ENCODE measurements around the gene KCNC4.

Gene KCNC4

DNA sequence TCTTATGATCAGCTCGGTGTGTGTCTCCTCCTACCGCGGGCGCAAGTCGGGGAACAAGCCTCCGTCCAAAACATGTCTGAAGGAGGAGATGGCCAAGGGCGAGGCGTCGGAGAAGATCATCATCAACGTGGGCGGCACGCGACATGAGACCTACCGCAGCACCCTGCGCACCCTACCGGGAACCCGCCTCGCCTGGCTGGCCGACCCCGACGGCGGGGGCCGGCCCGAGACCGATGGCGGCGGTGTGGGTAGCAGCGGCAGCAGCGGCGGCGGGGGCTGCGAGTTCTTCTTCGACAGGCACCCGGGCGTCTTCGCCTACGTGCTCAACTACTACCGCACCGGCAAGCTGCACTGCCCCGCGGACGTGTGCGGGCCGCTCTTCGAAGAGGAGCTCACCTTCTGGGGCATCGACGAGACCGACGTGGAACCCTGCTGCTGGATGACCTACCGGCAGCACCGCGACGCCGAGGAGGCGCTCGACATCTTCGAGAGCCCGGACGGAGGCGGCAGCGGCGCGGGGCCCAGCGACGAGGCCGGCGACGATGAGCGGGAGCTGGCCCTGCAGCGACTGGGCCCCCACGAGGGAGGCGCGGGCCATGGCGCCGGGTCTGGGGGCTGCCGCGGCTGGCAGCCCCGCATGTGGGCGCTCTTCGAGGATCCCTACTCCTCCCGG is 1.5 kb downstream of the KCNC4 start:
- DNase-seq (ENCODE audit: low spot score) = no peak

DNA sequence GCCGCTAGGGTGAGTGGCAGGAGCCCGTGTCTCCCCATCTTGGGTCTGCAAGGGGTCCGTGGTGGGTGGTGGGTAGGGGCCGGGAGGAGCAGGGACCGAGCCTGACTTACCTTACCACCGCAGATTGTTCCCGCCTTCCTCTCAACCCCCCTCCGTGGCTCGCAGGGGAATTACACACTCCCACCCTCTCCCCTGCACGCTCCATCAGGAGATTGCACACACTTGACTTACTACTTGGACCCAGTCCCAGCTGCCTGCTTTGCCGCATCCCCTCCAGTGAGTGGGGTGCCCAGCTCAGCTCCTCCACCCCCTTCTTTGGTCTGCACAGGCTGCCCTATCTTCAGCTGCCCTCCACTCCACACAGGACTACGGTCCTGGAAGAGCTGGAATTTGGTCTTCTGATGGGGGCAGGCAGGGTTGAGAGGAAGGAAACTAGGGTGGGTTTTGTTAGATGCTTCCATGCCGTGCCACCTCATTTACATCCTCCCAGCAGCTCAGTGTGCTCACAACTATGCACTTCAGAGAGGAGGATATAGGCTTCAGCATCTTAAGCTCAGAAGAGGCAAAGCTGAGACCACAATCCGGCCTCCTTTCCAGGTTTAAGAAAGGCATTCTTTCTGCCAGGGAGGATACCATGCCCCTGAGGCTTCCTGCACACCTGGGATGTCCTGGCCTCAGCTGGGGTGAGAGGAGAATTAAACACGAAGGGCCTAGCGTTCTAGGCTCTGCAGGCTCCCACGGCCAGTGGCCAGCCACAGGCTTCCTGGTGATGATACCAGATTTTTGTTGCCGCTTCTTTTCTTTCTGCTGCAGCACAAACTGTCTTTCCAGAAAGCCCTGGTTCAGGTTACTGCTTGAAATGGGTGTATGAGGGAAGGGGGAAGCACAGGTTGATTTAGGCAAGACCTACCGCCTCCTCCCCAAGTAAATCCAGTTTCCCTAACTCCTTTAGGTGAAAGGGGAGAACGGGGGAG is 2.3 kb downstream of the KCNC4 start:
- DNase-seq (ENCODE audit: low spot score) = no peak

DNA sequence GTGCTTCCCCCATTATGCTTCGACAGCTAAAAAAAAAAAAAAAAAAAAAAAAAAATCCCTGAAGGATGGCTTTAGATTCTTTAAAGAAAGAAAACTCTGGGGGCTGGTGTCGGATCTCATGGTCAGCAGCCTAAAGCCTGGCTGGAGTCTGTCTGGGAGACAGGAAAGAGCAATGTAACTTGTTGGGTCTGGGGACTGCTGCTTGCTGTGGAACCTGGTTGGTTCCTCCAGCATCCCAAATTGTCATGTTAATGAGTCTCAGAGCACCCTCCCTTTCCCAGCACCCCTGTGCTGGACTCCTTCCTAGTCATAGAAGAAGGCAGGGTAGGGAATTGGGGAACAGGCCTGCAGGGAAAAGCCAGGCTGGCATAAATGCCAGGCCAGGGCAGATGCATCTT is 3.0 kb downstream of the KCNC4 start:
- no peak for DNase-seq (ENCODE audit: low spot score)

DNA sequence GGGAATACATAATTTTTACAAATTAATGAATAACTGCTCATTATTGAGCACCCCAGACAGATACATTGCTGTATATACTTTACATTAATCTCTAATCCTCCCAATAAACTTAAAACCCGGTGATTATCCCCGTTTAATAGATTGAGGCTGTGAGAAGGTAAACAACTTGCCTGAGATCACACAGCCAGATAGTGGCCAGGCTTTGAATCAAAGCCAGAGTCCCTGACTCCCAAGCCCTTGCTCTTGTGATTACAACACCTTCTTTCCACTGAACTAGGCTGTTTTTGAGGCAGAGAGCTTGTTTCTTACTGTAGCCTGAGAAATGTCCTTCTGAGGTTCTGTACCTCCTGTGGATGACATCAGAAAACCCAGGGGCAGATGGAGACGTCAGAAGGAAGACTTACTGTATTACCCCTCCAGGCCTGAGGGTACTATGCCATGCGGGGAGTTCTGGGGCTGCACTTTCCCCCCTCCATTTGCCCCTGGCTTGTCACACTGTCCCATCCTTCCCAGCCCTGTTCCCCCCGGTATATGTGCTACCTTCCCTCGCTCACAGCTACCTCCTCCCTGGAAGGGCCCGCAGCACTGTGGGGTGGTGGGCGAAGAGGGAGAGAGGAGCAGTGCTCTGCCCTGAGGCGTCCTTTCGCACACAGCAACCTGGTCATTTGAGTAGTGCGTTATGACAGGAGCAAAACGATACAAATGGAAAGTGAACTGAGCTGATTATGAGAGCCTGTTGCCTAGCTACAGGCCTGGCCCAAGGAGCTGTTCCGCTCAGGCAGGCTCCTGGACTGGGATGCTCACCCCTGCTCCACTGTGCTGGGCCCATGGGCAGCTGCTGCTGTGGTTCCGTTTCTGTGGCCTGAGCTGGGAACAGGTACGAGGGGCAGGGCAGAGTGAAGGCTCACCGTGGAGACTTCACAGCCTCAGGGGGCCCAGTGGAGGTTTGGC is 4.6 kb downstream of the KCNC4 start:
- peak; percentile 52 for DNase-seq (ENCODE audit: low spot score)

DNA sequence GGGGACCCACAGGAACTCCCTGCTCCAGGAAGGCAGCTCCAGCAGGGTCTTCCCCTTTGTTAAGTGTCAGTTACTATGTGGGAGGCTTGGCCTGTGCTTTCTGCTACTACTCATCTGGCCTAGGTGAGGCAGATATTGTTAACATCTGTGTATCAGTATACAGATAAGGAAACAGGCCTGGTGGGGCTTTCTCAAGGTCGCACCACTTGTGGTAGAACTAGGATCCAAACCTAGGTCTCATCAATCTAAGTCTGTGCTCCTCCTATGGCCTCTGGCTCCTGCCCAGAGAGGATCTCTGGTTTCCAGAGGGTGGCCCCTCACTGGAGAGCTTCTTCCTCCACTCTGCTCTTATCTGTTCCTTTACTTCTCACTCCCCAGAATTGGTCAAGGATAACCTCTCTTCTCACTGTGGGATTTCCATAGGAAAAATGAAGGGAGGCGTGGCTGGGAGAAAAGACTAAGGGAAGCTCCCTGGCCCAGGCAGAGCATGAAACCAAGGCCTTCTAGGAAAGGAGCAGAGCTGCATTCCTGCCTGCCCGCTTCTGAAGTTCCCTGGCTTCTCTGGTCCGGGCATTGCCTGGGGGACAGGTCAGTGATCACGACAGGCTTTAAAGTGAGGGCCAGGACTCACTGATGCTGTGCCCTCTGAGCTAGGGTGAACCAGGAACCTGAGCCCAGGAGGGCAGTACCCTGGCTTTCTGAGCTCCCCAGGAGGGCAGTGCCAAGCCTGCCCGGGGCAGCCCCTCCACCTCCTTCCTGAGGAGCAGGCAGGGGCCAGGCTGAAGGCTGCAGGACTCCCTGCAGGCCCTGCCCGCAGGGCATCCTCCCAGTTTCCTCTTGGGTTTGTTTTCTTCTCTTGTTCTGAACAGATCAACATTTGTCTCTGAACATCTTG is 5.8 kb downstream of the KCNC4 start:
- DNase-seq (ENCODE audit: low spot score) = no peak

DNA sequence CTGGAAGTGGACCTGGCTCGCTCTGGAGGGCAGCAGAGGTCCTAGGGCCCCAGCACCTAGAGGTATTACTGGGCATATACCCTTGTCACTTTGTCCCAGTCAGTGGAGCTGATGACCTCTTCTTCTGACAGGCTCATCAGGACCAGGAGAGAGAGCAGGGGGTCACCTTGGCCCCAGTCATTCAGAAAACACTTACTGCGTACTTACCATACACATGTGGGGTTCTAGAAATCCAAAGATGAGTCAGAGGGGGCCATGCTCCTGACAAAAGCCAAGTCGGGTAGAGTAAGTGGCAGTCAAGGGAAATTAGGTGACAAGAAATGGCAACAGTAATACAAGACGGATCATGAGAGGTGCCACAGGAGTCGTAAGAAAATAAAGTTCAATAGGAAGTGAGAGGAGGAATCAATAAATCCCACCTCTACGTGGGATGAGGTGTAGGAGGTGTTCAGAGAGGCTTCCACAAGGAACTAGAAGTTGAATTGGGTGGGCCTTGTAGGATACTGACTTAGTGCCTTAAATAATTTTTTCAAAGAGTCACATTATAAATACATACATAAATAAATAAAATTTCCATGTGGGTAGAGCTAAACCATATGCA is 6.8 kb downstream of the KCNC4 start:
- DNase-seq (ENCODE audit: low spot score) = no peak

DNA sequence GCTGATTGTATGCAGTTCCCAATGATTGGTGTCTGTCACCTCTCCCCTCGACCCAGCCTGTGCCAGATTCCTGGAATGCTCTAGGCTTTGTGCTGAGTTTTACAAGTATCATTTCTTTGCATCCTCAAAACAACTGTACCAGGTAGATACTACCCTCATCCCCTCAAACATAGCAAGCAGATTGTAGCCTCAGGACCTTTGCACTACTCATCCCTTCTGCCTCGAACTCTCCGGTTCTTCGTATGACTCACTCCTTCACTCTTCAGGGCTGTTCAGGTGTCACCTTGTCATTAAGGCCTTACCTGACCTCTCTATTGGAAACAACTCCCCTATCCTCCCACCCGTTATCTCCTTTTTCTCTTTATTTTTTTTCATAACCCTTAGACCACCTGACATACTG is 8.0 kb downstream of the KCNC4 start:
- DNase-seq (ENCODE audit: low spot score) = no peak

DNA sequence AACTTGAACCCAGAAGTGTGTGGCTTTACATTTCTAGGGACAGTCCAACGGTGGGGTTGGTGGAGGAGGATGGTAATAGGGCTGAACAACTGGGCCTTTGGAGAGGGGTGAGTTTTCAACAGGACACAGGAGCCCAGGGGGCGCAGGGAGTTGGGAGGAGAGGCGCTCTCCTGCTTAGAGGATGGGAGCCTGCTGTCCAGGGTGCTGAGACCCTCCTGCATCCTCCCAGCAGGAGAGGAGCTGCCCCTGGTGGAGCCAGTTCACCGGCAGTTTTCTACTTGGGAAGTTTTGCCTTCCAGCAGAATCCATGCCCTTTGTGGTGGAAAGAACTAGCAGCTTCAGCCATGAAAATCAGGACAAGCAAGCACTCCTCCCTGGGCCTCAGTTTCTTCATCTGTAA is 8.6 kb downstream of the KCNC4 start:
- peak; percentile 34 for DNase-seq (ENCODE audit: low spot score)

DNA sequence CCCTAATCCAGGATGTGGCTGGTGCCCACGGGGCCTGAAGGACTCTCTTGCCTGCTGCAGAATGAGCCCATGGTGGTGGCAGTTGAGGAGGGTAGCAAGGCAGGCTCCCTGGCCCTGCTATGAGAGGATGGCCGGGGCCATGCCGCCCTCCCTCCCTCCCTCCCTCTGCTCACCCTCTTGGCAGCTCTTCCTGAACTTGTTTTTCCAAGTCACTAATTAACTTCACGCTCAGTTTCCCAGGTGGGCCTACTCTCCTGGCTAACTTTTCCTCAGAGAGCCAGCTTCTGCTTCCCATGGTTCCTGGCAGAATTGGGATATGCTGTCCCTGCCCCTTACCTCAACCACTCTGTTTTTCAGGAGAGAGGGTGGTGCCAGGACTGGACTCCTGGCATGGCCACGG is 10.2 kb downstream of the KCNC4 start:
- no peak for DNase-seq (ENCODE audit: low spot score)

DNA sequence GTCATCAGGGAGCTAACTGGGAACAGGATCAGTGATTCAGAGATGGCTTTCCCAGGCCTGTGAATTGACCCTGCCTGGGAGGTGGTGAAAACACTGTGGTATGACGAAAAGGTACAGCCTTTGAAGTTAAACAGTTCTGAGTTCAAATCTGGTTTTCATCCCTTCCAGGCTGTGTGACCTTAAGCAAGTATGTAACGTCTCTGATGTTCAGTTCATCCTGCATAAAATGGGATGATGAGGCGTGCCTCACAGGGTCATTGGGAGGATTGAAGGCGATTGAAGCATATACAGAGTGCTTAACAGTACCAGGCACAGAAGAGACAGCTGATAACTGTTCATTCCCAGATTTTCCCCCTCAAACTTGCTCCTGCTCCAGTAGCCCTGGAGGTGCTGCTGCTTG is 11.0 kb downstream of the KCNC4 start:
- DNase-seq (ENCODE audit: low spot score) = no peak

DNA sequence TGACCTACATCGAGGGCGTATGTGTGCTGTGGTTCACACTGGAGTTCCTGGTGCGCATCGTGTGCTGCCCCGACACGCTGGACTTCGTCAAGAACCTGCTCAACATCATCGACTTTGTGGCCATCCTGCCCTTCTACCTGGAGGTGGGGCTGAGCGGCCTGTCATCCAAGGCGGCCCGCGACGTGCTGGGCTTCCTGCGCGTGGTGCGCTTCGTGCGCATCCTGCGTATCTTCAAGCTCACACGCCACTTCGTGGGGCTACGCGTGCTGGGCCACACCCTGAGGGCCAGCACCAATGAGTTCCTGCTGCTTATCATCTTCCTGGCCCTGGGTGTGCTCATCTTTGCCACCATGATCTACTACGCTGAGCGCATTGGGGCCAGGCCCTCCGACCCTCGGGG is 13.0 kb downstream of the KCNC4 start:
- no peak for DNase-seq (ENCODE audit: low spot score)

DNA sequence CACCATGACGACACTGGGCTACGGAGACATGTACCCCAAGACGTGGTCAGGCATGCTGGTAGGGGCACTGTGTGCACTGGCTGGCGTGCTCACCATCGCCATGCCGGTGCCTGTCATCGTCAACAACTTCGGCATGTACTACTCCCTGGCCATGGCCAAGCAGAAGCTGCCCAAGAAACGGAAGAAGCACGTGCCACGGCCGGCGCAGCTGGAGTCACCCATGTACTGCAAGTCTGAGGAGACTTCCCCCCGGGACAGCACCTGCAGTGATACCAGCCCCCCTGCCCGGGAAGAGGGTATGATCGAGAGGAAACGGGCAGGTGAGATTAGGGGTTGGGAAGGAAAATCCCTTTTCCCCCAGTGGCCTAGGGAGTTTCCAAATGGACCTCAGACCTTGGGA is 13.5 kb downstream of the KCNC4 start:
- no peak for DNase-seq (ENCODE audit: low spot score)

DNA sequence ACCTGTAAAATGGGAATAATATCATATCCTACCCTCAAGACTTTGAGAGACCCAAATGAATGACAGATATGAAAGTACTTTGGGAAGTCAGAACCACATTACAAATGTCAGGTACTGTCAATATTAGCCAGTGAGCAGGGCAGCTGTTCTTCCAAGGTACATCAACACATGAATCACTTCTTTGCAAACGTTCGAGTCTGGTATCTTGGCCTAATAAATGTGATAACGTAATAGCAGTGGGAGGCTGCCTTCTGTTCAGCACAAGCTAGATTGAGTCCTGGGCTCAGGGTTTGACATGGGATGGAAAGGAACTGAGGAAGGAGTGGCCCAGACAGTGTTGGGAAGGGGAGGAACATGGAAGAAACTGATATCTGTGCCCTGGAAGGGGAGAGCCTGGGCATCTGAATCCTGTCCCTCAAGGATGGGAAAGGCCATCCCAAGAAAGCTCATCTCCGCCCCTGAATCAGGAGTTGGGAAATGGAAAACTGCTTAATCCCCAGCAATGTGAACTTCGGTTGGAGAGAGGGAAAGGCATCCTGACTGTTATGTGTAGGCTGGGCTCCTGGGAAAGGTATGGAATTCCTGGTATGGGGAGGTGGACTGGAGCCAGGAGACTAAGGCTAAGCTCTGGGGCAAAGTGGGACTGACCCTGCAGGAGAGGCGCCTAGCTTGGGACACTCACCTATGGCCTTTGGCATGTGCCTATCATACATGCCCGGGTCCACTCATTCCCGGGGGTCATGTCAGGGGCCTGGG is 14.3 kb downstream of the KCNC4 start:
- DNase-seq (ENCODE audit: low spot score) = no peak

DNA sequence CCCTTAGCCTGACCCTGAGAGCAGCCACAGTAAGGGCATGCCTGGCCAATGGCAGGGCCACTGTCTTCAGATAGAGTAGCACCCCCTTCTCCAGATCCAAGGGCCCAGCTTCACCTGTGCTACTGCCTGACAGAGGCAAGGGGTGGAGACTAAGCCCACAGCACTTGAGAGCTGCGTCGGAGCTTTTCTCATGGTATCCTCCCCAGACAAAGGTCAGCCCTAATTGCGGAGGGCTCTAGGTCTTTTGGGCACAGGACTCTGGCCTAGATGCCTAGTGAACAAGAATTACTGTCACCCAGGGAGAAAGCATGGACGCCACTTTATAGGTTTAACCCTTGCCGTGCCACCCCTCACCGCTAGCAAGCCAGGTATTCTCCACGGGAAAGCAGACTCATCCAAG is 15.1 kb downstream of the KCNC4 start:
- no peak for DNase-seq (ENCODE audit: low spot score)

DNA sequence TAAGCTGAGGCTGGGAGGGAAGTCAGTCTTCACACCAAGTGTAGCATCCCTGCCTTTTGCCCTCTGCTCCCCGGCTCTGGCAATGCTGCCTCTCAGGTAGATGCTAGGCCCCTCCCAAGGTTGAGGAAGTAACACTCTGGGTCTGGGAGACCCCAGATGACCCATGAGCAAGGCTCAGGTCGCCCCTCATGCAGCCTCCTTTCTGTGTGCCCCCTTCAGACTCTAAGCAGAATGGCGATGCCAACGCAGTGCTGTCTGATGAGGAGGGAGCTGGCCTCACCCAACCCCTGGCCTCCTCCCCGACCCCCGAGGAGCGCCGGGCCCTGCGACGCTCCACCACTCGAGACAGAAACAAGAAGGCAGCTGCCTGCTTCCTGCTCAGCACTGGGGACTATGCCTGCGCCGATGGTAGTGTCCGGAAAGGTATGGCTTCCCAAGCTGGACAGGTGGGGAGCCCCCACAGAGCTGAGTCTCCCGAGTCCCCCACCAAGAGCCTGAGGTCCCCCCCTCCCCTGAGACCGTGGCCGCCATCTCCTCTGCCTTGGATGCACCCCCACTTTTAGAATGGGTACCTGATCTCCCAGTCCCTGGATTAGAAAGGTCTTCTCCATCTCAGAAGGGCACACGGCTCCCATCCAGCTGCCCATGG is 15.8 kb downstream of the KCNC4 start:
- DNase-seq (ENCODE audit: low spot score) = no peak

DNA sequence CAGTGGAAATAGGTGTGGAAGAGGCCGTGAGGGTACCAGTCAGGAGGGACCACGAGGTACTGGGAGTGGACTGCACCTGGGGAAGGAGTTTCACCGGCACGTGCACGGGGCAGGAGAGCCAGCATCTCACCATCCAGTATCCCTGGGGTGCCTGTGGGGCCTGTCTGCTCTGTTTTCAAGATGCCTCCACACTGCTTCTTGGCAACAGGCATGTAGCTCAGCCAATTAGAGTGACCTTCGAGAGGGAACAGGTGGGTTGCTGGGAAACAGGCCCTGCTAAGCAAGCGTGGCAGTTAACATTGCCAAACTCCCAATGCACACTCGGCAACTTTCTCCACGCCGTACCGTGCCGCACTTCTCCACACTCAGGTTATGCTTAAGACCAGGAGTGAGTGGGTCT is 17.7 kb downstream of the KCNC4 start:
- no peak for DNase-seq (ENCODE audit: low spot score)

DNA sequence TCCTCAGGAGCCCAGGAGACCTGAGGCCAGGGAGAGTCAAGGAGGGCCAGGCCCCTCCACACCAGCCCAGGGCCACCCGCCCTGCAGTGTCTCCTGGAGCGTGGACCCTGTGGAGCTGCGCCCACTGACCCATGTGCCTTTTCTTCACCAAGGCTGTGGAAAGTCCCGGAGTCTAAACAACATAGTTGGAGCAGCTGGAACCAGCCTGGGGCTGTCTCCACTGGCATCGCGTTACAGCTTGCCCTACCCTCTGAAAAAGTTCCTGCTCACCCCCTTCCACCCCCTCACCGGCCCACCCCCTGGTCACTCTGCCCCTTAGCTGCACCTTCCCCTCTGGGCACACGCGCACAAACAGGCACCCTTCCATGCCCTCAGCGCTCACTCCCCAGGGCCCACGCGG is 18.3 kb downstream of the KCNC4 start:
- no peak for DNase-seq (ENCODE audit: low spot score)

DNA sequence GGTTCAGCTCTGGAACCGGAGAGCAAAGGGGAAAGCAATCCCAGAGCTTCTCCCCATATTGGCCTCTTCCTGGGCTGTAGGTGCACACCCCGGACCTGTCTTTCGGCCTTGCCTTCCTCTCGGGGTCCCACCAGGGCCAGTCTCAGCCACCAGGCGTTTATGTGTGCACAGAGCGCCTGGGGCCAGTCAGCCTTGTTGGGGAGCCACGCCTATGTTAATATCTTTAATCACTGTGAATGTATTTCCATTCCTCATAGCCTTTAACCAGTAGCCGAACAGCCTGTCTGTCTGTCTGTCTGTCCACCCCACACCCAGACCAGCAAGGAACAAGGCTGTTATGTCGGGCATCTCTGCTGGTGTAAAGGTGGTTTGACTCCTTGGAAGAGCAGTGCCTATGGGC is 18.8 kb downstream of the KCNC4 start:
- no peak for DNase-seq (ENCODE audit: low spot score)

DNA sequence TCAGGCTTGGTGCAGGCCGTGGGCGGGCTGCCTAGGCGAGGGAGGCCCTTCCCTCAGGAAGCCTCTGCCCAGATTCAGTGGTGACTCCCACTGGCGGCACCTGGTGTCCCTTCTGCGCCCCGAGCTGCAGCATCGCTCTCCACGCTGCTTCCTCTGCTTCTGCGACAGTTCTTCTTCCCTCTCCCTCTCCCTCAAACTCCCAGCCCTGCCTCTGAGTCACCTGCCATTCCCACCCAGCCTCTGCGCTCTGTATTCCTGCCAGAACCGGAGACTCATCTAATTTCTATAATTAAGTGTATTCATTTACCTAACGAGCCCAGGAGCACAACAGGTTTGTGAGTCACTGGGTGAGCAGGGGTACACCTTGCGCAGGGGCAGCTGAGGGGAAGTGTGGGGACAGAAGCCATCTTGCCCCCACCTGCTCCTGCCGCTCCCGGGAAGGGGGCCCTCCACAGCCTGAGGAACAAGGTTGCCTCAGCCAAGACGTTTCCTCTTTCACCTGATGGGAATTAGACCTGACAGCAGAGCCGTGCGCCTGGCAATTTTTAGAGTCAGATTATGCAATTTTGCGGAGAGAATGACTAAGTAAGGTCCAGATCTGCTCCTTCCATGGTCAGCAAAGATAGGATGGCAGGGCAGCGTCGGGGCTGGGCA is 19.4 kb downstream of the KCNC4 start:
- no peak for DNase-seq (ENCODE audit: low spot score)
